Neuronal stem cell (in vitro differentiated cells): ENCODE results near the gene ALOX5AP.

ENCODE experiments used
- DNase-seq: peaks from one replicate; pipeline ENCODE4 v3.0.0-alpha.2; 2013; ENCODE audit warnings: low spot score
- H2AFZ ChIP-seq: one replicate; pipeline ENCODE4 v1.6.1; 2013; ENCODE audit warnings: mild to moderate bottlenecking, low read length, inconsistent platforms
- H2AK5ac ChIP-seq: 2 replicates; pipeline ENCODE4 v1.6.1; 2013; ENCODE audit warnings: low read depth, mild to moderate bottlenecking, inconsistent platforms, low read length, moderate library complexity, mixed read lengths
- H2BK120ac ChIP-seq: 2 replicates; pipeline ENCODE4 v1.6.1; 2013; ENCODE audit warnings: low read depth, mild to moderate bottlenecking, inconsistent platforms, low read length, moderate library complexity, mixed read lengths
- H2BK12ac ChIP-seq: one replicate; pipeline ENCODE4 v1.6.1; 2013; ENCODE audit warnings: low read length, inconsistent platforms
- H2BK15ac ChIP-seq: 2 replicates; pipeline ENCODE4 v1.6.1; 2013; ENCODE audit warnings: mild to moderate bottlenecking, low read length, inconsistent platforms, mixed read lengths
- H2BK5ac ChIP-seq: one replicate; pipeline ENCODE4 v1.6.1; 2013; ENCODE audit warnings: inconsistent platforms, mild to moderate bottlenecking, low read length, moderate library complexity
- H3K14ac ChIP-seq: one replicate; pipeline ENCODE4 v1.6.1; 2013; ENCODE audit warnings: low read length, inconsistent platforms
- H3K18ac ChIP-seq: 2 replicates; pipeline ENCODE4 v1.6.1; 2013; ENCODE audit warnings: low read length, inconsistent platforms
- H3K23ac ChIP-seq: 2 replicates; pipeline ENCODE4 v1.6.1; 2013; ENCODE audit warnings: low read depth, mild to moderate bottlenecking, mixed read lengths, low read length, inconsistent platforms; ENCODE audit not compliant: poor library complexity
- H3K27ac ChIP-seq: replicated peaks from 3 replicates; pipeline ENCODE4 v1.5.1; 2013; ENCODE audit warnings: low read length, inconsistent platforms
- H3K27me3 ChIP-seq, 3 experiments: 2 replicates each; pipeline ENCODE4 v1.6.1; 2013; ENCODE audit warnings: low read length in 3 of 3, mild to moderate bottlenecking in 2 of 3, inconsistent platforms in 1 of 3, low read depth in 1 of 3, mixed read lengths in 1 of 3, moderate library complexity in 1 of 3; ENCODE audit not compliant: control insufficient read depth in 3 of 3, insufficient read depth in 3 of 3
- H3K36me3 ChIP-seq, 2 donors: replicated peaks in 1 of 2; 2 replicates each; pipeline ENCODE4 v1.6.1; 2013; ENCODE audit warnings: low read length in 2 of 2; ENCODE audit not compliant: control insufficient read depth in 2 of 2, insufficient read depth in 2 of 2
- H3K4ac ChIP-seq: 2 replicates; pipeline ENCODE4 v1.6.1; 2013; ENCODE audit warnings: inconsistent platforms, mild to moderate bottlenecking, low read length, moderate library complexity
- H3K4me1 ChIP-seq, 2 donors: 1 replicate in 1 of 2; 2 replicates in 1 of 2; pipeline ENCODE4 v1.6.1; 2013; ENCODE audit warnings: low read length in 2 of 2, low read depth in 1 of 2; ENCODE audit not compliant: control insufficient read depth in 2 of 2, insufficient read depth in 1 of 2
- H3K4me2 ChIP-seq: one replicate; pipeline ENCODE4 v1.6.1; 2013; ENCODE audit warnings: mild to moderate bottlenecking, low read length, inconsistent platforms; ENCODE audit not compliant: insufficient read depth, poor library complexity, severe bottlenecking
- H3K4me3 ChIP-seq, 2 donors: 2 replicates each; pipeline ENCODE4 v1.5.1; 2013; ENCODE audit warnings: low read length in 2 of 2, mild to moderate bottlenecking in 2 of 2, inconsistent platforms in 1 of 2, moderate library complexity in 1 of 2
- H3K79me1 ChIP-seq: one replicate; pipeline ENCODE4 v1.6.1; 2013; ENCODE audit warnings: low read depth, mild to moderate bottlenecking, inconsistent platforms, low read length, moderate library complexity
- H3K9ac ChIP-seq: one replicate; pipeline ENCODE4 v1.6.1; 2013; ENCODE audit warnings: mild to moderate bottlenecking, low read depth, low read length, inconsistent platforms; ENCODE audit not compliant: poor library complexity
- H3K9me3 ChIP-seq, 2 donors: replicated peaks in 1 of 2; 2 replicates each; pipeline versions ENCODE3 to v1.6.1; 2013; ENCODE audit warnings: low read length in 2 of 2, mild to moderate bottlenecking in 2 of 2, inconsistent platforms in 1 of 2, low read depth in 1 of 2, mixed read lengths in 1 of 2, moderate library complexity in 1 of 2; ENCODE audit not compliant: control insufficient read depth in 2 of 2, insufficient read depth in 1 of 2
- H4K8ac ChIP-seq: one replicate; pipeline ENCODE4 v1.6.1; 2013; ENCODE audit warnings: low read depth, mild to moderate bottlenecking, inconsistent platforms, low read length, moderate library complexity
- H4K91ac ChIP-seq: one replicate; pipeline ENCODE4 v1.6.1; 2013; ENCODE audit warnings: low read length, low read depth, mild to moderate bottlenecking, inconsistent platforms; ENCODE audit not compliant: poor library complexity
- WGBS, 2 donors: extraction: QIAGEN DNeasy Blood & Tissue Kit; methylation state at CpG; one replicate each; pipeline ENCODE4 v1.1.7; 2013; ENCODE audit warnings: missing lambda C conversion rate in 2 of 2, mixed read lengths in 1 of 2; ENCODE audit not compliant: insufficient read length in 2 of 2, insufficient replicate concordance in 1 of 2; ENCODE audit errors: extremely low coverage in 2 of 2; 5-methylcytosine and 5-hydroxymethylcytosine counted together

Gene ALOX5AP

DNA sequence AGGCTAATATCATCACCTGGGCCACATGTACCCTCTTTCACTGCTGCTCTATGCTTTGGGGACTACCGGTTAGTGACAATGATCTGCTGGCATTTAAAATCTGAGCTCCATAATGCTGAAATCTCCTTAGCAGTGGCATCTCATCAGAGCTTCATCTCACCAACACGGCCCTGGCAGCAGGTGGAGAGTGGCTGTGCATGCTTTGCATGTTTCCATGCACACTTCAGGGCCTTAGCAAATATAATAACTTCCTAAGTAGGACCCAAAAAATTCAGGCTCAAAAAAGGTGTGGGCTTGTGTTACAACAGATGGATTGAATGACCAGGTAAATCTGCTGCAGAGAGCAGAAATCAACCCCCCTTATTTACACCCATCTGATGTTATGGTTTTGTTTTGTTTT, 55.2 kb downstream of the ALOX5AP start:
- no peak overlapping the region for H2BK15ac ChIP-seq
- no peak overlapping the region for H2BK12ac ChIP-seq
- no peaks in the 10 kb centered on the region for H3K9me3 ChIP-seq
- peaks cover 0 to 6% (median 0%) of the 10 kb centered on the region in 3 experiments for H3K27me3 ChIP-seq
- H2BK5ac ChIP-seq: no peak overlapping the region
- no peak overlapping the region for H3K18ac ChIP-seq
- no peak overlapping the region for H2AK5ac ChIP-seq
- H4K91ac ChIP-seq: no peak overlapping the region
- H3K4ac ChIP-seq: no peak overlapping the region
- H3K9ac ChIP-seq: no peak overlapping the region
- H3K79me1 ChIP-seq: no peaks in the 10 kb centered on the region
- no peak overlapping the region for H2BK120ac ChIP-seq
- H3K4me2 ChIP-seq: no peak overlapping the region
- no peak overlapping the region for H3K27ac ChIP-seq
- peaks cover 2 to 17% of the 10 kb centered on the region in 2 donors for H3K4me1 ChIP-seq
- H2AFZ ChIP-seq: no peak overlapping the region
- no peak overlapping the region for H3K23ac ChIP-seq
- no peak for DNase-seq
- H4K8ac ChIP-seq: no peak overlapping the region
- no peak overlapping the region for H3K14ac ChIP-seq
- no peak overlapping the region for H3K4me3 ChIP-seq
- WGBS, 2 donors: no CpG with 5 or more reads among the region's 2 CpGs
- H3K36me3 ChIP-seq: no peaks in the 10 kb centered on the region

DNA sequence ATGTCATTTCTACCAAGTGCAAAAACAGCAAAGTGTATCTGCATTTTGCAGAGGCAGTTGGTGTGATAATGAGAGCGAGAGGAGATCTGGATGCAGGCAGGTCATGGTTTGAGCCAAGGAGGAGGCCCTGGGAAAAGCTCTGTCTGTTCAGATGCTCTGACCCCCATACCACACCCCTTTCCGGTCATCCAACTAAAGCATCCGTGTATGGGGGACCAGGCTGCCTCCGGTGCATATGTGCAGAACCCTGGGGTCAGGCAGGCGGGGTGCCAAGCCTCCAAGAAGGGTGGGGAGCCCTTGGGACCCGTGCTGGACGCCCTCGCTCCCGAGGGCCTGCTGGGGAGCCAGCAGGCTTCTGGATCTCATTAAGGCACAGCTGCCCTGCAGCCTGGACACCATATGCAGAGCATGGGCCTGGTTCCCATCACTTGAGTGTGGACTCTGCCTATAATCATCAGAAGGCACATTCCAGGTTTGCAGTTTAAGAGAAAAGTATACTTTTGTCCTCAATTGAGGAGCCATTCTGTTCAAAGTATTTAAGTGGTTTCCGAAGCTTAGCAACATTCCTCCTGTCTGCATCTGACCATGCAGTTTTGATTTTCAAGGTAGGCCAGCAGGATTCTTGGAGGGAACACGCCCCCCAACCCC, 56.1 kb downstream of the ALOX5AP start:
- Histone ChIP-seq H3K9me3 (no peaks in the 10 kb centered on the region), H3K4me3 (no peak overlapping the region), H3K14ac (no peak overlapping the region), H2AFZ (no peak overlapping the region), H3K27me3 (peaks cover 0 to 6% (median 0%) of the 10 kb centered on the region in 3 experiments), H2AK5ac (peak overlapping the region; percentile 73), H2BK15ac (no peak overlapping the region), H3K4ac (no peak overlapping the region), H2BK120ac (no peak overlapping the region), H3K4me2 (no peak overlapping the region), H3K79me1 (no peaks in the 10 kb centered on the region), H2BK12ac (no peak overlapping the region), H4K8ac (no peak overlapping the region), H3K27ac (no peak overlapping the region), H3K4me1 (peaks cover 2 to 17% of the 10 kb centered on the region in 2 donors), H3K9ac (no peak overlapping the region), H4K91ac (no peak overlapping the region), H3K18ac (peak overlapping the region; percentile 16), H3K36me3 (no peaks in the 10 kb centered on the region), H3K23ac (no peak overlapping the region), H2BK5ac (no peak overlapping the region)
- WGBS, 2 donors: no CpG with 5 or more reads among the region's 11 CpGs
- no peak for DNase-seq

DNA sequence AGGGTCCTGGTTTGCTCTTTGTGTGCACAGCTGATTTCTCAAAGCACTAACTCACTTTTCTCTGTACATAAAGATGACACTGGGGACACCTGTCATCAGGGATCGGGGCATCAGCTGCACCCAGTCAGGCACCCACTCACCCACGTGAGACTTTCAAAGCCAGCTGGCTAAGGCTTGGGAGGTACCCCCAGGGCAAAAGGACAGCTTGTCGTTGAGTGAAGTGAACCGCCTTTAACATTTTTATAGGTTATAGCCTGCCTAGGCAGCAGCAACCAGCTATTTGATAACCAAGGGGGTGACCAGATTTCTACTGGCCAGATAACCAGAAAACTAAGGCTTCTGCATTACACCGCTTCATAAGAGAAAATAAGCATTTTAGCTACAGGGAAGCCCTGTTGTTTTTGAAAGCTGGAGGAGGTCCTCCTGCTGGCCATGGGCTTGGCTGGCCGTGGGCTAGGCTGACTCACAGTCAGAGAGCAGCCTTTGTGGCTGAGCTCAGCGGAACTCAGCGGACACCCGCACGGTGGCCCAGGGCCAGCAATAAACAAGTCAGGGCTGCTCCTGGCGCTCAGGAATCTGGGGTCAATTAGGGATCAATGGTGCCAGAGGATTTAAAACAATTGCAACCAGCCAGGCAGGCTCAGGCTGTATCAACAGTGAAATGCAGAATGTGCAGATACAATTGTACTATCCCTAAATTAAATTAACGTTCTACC, 57.1 kb downstream of the ALOX5AP start:
- Histone ChIP-seq H2AFZ (peak overlapping the region; percentile 81), H2BK120ac (no peak overlapping the region), H3K27ac (no peak overlapping the region), H3K36me3 (no peaks in the 10 kb centered on the region), H3K4me1 (peaks cover 4 to 16% of the 10 kb centered on the region in 2 donors), H3K9me3 (no peaks in the 10 kb centered on the region), H3K79me1 (no peaks in the 10 kb centered on the region), H2BK15ac (no peak overlapping the region), H2BK5ac (no peak overlapping the region), H4K91ac (no peak overlapping the region), H3K9ac (no peak overlapping the region), H3K4me2 (no peak overlapping the region), H3K4me3 (no peak overlapping the region), H2BK12ac (no peak overlapping the region), H3K23ac (no peak overlapping the region), H2AK5ac (no peak overlapping the region), H3K27me3 (peaks cover 0 to 2% (median 0%) of the 10 kb centered on the region in 3 experiments), H3K14ac (no peak overlapping the region), H3K18ac (no peak overlapping the region), H3K4ac (no peak overlapping the region), H4K8ac (no peak overlapping the region)
- no CpG with 5 or more reads among the region's 12 CpGs for WGBS, 2 donors
- DNase-seq: peak; percentile 43

GRCh38 chr13:30796132-30796572, 60.8 kb downstream of the ALOX5AP start:
- Histone ChIP-seq H3K18ac (no peak overlapping the region), H3K4me3 (no peak overlapping the region), H3K4me2 (no peak overlapping the region), H2BK120ac (no peak overlapping the region), H3K9ac (no peak overlapping the region), H3K14ac (no peak overlapping the region), H4K8ac (no peak overlapping the region), H3K36me3 (no peaks in the 10 kb centered on the region), H2AK5ac (no peak overlapping the region), H3K9me3 (no peaks in the 10 kb centered on the region), H2BK5ac (no peak overlapping the region), H2BK12ac (no peak overlapping the region), H3K27me3 (no peaks in the 10 kb centered on the region), H2AFZ (no peak overlapping the region), H3K27ac (no peak overlapping the region), H4K91ac (no peak overlapping the region), H2BK15ac (no peak overlapping the region), H3K79me1 (no peaks in the 10 kb centered on the region), H3K4ac (no peak overlapping the region), H3K23ac (no peak overlapping the region), H3K4me1 (peaks cover 8 to 22% of the 10 kb centered on the region in 2 donors)
- no CpG with 5 or more reads among the region's 4 CpGs for WGBS, 2 donors
- no peak for DNase-seq
